SK-N-SH treated with all-trans-retinoic acid at 6 μM for 48 hours (cell line): ENCODE measurements around the gene PBX4.

ENCODE experiments used
- ARNTL ChIP-seq: fragments of 450-650 bp; formaldehyde crosslinking; IDR thresholded peaks from 2 replicates; pipeline ENCODE4 v1.5.0; 2020; ENCODE audit warnings: low read depth, mild to moderate bottlenecking, moderate library complexity, borderline replicate concordance
- OSR1 ChIP-seq: fragments of 250-450 bp; sonication (Bioruptor Pico); IDR thresholded peaks from 2 replicates; pipeline ENCODE4 v1.8.0; 2022; ENCODE audit warnings: moderate library complexity, mild to moderate bottlenecking, inconsistent platforms
- RARB ChIP-seq: fragments of 250-450 bp; sonication (Bioruptor Pico); IDR thresholded peaks from 2 replicates; pipeline ENCODE4 v1.8.0; 2021; ENCODE audit warnings: mild to moderate bottlenecking, moderate library complexity
- SNAI2 ChIP-seq: fragments of 250-450 bp; sonication (Bioruptor Pico); IDR thresholded peaks from 2 replicates; pipeline ENCODE4 v1.5.0; 2020; ENCODE audit warnings: mild to moderate bottlenecking, moderate library complexity
- TCF4 ChIP-seq: fragments of 250-450 bp; sonication (Bioruptor Pico); IDR thresholded peaks from 2 replicates; pipeline ENCODE4 v1.8.0; 2021; ENCODE audit warnings: mild to moderate bottlenecking, moderate library complexity, borderline replicate concordance
- TOX ChIP-seq: fragments of 250-450 bp; sonication (Bioruptor Pico); IDR thresholded peaks from 2 replicates; pipeline ENCODE4 v1.8.0; 2021; ENCODE audit warnings: mild to moderate bottlenecking, moderate library complexity, borderline replicate concordance
- ZFP30 ChIP-seq: fragments of 450-650 bp; formaldehyde crosslinking; IDR thresholded peaks from 2 replicates; pipeline ENCODE4 v1.5.0; 2022; ENCODE audit warnings: mild to moderate bottlenecking, moderate library complexity
- ZNF565 ChIP-seq: fragments of 450-650 bp; formaldehyde crosslinking; conservative IDR thresholded peaks from 2 replicates; pipeline ENCODE4 v1.5.0; 2020; ENCODE audit warnings: low read depth, mild to moderate bottlenecking, moderate library complexity

- no peak for TF ChIP-seq ZFP30 (CRISPR knock-in tag)
- TF ChIP-seq RARB = no peak
- no peak for TF ChIP-seq SNAI2 (CRISPR knock-in tag)
- no peak for TF ChIP-seq TOX (CRISPR knock-in tag)
- no peak for TF ChIP-seq OSR1 (CRISPR knock-in tag)
- no peak for TF ChIP-seq ZNF565 (CRISPR knock-in tag)
- TF ChIP-seq ARNTL (CRISPR knock-in tag) = no peak
- no peak for TF ChIP-seq TCF4 (CRISPR knock-in tag)
Observed at GRCh38 chr19:19558636-19559035, 59.9 kb downstream of the PBX4 start.
